GM19238 (cell line): ENCODE data around the gene CENPE.
"Not testable (repeated sequence)": the region's sequence is repeated elsewhere in the genome, so short reads cannot be mapped to it uniquely, and the experiment has no call there.

Source experiments
- DNase-seq: peaks from one replicate; pipeline ENCODE4 v3.0.0; 2011; ENCODE audit warnings: low spot score; ENCODE audit not compliant: insufficient read length

CENPE gene, protein sequence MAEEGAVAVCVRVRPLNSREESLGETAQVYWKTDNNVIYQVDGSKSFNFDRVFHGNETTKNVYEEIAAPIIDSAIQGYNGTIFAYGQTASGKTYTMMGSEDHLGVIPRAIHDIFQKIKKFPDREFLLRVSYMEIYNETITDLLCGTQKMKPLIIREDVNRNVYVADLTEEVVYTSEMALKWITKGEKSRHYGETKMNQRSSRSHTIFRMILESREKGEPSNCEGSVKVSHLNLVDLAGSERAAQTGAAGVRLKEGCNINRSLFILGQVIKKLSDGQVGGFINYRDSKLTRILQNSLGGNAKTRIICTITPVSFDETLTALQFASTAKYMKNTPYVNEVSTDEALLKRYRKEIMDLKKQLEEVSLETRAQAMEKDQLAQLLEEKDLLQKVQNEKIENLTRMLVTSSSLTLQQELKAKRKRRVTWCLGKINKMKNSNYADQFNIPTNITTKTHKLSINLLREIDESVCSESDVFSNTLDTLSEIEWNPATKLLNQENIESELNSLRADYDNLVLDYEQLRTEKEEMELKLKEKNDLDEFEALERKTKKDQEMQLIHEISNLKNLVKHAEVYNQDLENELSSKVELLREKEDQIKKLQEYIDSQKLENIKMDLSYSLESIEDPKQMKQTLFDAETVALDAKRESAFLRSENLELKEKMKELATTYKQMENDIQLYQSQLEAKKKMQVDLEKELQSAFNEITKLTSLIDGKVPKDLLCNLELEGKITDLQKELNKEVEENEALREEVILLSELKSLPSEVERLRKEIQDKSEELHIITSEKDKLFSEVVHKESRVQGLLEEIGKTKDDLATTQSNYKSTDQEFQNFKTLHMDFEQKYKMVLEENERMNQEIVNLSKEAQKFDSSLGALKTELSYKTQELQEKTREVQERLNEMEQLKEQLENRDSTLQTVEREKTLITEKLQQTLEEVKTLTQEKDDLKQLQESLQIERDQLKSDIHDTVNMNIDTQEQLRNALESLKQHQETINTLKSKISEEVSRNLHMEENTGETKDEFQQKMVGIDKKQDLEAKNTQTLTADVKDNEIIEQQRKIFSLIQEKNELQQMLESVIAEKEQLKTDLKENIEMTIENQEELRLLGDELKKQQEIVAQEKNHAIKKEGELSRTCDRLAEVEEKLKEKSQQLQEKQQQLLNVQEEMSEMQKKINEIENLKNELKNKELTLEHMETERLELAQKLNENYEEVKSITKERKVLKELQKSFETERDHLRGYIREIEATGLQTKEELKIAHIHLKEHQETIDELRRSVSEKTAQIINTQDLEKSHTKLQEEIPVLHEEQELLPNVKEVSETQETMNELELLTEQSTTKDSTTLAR (N-terminal part only)

DNA sequence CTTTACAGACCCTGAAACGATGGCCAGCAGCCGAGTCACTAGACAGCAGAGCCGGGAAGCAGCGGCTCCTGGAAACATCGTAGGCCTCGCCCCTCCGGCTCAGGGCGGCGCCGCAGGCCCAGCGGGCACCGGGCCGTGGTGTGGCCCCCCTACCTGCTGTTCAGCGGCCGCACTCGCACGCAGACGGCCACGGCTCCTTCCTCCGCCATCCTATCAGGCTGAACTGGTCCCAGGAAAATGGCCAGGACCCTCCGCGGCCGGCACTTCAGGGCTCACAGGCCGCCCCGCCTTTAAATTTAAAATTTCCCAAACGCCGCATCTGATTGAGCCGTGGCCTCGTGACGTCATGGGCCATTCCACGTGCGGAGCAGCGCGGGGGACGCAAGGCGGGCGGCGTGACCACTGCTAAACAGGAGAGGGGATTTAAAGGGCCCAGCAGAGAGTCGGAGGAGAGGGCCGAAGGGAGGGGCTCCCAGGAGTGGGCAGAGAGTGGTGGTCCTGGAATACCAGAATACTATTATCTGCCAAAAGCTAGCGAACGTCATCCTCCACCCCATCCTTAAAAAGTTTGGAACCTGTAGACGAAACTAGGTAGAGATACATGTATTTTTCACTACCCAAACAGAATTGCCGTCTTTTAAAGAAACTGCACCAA is at the start of gene CENPE:
Gene CENPE, minus strand, starts transcription at position 233 of the 655 bp plus-strand sequence. Its CDS starts 24 bp downstream, at position 209.
- peak; percentile 36 for DNase-seq

DNA sequence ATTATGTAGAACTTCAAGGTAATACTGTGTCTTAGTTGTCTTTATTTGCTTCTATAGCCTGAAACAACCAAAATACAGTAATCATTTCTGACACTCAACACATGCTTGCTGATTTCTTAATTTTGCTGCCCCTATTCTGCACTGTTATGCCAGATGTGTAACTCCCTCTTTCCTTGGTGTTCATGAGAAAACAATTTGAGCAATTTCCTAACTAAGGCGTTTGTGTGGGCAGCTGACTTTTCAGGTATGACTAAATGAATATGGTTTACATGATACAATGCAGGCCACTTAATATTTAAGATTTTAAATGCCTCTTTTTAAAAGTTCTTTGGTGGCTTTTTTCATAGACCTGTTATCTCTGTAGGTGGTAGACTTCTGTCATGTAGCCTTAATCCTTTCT is 46.1 kb upstream of the CENPE start:
- DNase-seq, result no peak

DNA sequence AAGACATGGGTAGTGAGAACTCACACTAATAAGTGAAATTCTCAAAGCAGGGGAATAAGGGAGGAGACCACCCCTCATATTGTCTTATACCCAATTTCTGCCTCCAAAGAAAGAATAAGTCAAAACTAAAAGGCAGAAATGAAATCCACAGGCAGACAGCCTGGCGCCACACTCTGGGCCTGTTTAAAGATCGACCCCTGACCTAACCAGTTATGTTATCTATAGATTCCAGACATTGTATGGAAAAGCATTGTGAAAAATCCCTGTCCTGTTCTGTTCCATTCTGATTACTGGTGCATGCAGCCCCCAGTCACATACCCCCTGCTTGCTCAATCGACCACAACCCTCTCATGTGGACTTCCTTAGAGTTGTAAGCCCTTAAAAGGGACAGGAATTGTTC is 32.8 kb upstream of the CENPE start:
- DNase-seq, result not testable (repeated sequence)

DNA sequence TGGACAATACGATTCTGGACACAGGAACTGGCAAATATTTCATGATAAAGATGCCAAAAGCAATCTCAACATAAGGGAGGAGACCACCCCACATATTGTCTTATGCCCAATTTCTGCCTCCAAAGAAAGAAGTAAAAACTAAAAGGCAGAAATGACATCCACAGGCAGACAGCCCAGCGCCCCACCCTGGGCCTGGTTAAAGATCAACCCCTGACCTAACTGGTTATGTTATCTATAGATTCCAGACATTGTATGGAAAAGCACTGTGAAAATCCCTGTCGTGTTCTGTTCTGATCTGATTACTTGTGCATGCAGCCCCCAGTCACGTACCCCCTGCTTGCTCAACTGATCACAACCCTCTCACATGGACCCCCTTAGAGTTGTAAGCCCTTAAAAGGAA is 25.4 kb upstream of the CENPE start:
- not testable (repeated sequence) for DNase-seq

DNA sequence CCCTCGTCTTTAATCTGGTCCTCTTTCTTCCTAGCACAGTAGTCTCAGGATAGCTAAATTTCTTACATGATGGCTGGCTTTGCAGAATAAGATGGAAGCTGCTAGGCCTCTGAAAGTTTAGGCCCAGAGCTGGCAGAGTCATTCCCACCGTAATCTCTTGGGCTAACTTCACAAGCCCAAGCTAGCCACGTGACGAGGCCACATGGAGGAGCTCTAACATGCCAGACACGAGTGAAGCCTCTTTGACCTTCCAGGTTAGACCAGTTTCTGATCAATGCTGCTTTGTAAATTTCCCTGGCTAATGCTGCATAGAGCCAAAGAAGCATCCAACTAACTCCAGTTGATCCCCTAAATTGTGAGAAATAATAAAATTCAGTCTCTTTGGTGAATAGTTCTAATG is 9.5 kb upstream of the CENPE start:
- DNase-seq, result no peak

DNA sequence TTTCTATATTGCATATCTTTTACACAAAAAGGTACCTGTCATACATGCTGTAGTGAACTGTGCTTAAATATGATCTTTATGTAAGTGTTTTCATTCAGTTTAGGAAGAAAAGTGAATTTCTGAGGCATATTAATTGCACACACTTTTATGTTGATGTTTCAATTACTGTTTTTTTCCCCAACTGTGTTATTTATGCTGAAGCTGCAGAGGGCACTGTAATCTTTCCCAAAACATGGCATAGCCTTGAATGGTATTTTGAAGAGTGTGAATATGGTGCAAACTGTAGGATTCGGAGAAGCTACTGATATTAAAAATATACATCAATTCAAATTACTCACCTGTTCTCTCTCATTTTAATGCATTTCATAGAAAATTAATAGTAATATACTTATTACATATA is 6.0 kb upstream of the CENPE start:
- no peak for DNase-seq

DNA sequence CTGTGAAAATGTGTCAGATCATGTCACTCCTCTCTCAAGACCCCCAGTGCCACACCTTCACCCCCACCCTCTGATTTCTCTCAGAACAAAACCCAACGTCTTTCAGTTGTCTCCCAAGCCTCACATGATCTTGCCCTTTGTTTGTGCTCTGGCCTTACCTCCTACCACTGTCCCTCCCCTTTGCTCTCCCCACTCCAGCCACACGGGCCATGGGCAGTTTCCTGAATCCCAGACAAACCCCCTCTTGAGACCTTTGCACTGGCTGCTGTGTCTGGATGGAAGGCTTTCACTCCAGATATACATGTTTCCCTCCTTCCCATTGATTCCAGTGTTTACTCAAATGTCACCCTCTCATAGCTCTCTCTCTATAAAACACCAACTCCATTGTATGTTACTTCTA is 3.6 kb upstream of the CENPE start:
- no peak for DNase-seq

DNA sequence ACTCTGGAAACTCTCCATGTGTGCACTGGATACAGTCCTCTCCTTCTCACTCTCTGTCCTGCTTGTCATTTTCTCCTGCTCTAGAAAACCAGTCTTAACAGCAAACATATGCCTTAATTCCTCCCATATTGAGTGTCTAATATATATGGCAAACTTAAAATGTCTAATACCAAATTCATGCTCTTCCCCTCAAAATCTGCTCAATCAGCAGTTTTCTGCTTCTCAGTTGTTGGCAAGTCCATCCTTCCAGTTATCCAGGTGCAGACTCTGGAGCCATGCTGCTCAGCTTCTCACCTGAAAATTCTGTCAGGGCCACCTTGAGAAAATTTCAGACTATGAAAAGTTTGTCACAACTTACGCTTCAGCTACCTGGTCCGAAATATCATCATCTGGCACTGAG is 3.1 kb upstream of the CENPE start:
- DNase-seq, result no peak

DNA sequence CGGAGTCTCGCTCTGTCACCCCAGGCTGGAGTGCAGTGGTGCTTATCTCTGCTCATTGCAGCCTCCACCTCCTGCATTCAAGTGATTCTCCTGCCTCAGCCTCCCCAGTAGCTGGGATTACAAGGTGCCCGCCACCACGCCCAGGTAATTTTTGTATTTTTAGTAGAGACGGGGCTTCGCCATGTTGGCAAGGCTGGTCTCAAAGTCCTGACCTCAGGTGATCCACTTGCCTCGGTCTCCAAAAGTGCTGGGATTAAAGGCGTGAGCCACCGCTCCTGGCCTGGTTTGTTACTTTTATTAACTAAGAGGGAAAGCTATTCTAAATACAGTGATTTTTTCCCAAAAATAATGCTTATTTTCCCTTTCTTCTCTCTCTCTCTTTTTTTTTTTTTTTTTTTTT is 866 bp upstream of the CENPE start:
- DNase-seq, result no peak

DNA sequence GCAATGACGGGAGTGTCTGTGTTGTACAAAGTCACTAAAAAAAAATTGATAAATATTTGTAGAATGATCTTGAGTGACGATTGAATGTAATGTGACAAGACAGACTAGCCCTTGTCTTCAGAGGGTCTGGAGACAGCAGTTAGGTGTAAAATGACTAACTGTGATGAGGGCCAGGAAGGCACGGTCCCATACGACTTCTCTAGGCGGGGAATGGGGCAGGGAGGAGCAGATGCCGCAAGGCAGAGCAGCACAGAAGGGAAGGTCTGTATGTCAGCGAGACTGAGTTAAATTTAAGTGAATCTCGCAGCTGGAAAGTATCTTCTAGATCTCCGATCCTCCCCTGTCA is 405 bp downstream of the CENPE start:
- no peak for DNase-seq

DNA sequence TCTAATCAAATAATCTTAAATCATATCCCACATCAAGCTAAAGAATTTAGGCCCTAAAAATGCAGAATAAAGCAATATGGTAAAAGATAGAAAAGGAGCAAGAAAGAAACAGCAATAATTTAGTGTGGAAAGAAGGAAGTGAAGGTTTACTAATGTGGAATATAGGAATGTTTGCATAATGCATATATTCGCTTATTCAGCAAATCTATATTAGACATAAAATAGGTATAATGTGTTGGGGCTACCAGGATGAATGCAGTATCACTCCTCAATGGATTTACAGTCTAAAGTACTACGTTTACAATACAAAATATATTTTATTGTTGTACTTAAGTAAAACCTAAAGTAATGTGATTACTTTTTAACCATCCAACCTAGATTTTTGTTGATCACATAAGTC is 4.7 kb downstream of the CENPE start:
- no peak for DNase-seq

DNA sequence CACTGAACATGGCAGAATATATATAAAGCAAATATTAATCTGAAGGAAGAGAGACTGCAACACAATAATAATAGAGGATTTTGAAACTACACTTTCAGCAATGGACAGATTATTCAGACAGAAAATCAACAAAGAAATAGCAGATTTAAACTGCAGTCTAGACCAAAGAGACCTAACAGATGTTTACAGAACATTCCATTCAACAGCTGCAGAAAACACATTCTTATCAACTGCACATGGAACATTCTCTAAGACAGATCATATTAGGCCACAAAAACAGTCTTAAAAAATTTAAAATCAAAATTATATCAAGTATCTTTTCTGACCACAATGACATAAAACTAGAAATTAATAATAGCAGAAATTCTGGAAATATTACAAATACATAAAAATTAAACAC is 27.1 kb downstream of the CENPE start:
- DNase-seq, result no peak

DNA sequence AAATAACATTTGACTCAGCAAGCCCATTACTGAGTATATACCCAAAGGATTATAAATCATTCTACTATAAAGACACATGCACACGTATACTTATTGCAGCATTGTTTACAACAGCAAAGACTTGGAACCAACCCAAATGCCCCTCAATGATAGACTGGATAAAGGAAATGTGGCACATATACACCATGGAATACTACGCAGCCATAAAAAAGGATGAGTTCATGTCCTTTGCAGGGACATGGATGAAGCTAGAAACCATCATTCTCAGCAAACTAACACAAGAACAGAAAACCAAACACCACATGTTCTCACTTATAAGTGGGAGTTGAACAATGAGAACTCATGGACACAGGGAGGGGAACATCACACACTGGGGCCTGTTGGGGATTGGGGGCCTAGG is 28.4 kb downstream of the CENPE start:
- not testable (repeated sequence) for DNase-seq

DNA sequence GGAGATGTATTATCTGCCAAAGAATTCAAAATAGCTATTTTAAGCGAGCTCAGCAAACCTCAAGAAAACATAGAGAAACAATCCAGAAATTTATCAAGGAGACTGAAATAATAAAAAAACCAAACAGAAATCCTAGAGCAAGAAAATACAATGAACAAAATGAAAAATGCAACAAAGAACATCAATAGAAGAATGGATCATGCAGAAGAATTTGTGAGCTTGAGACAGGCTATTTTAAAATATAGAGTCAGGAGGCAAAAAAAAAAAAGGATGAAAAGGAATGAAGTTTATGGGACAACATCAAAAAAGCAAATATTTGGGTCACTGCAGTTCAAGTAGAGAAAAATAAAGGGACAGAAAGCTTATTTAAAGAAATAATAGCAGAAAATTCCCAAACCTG is 29.1 kb downstream of the CENPE start:
- DNase-seq, result no peak

DNA sequence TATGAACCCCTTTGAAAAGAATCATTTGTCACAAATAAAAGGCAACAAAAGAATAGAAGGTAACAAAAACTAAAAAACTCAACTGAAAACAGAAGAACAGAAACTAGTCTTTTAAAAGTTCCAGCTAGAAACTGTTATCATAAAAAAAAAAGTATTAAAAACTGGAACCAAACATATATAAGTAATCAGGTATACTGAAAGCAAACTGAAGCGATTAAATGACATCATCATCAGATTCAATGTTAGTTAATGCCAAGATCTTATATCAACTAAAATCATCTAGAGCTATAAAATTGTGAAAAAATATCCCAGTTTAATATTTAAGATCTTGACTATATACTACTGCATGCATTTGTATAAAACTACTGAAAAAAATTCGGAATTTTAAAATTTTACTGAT is 36.0 kb downstream of the CENPE start:
- DNase-seq, result no peak

DNA sequence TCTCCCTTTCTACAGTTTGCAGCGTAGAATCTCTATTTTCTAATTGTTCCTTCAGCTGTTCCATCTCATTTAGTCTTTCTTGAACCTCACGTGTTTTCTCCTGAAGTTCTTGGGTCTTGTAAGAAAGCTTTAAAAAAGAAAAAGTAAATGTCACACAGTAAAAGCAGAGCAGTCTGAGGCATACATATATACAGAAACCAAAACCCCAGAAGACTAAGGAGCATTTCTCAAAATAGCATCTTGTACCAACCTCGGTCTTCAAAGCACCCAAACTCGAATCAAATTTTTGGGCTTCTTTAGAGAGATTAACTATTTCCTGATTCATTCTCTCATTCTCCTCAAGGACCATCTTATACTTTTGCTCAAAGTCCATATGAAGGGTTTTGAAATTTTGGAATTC is 39.4 kb downstream of the CENPE start:
- no peak for DNase-seq

DNA sequence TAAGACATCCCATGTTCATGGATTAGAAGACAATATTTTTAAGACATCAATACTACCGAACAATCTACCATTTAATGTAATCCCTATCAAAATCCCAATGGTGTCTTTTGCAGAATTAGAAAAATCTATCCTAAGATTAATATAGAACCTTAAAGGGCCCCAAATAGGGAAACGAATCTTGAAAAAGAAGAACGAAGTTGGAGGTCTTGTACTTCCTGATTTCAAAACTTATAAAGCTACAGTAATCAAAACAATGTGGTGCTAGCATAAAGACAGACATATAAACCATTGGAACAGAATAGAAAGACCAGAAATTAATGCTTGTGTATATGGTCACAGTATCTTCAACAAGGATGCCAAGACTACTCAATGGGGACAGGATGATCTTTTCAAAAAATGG is 42.0 kb downstream of the CENPE start:
- DNase-seq, result no peak

DNA sequence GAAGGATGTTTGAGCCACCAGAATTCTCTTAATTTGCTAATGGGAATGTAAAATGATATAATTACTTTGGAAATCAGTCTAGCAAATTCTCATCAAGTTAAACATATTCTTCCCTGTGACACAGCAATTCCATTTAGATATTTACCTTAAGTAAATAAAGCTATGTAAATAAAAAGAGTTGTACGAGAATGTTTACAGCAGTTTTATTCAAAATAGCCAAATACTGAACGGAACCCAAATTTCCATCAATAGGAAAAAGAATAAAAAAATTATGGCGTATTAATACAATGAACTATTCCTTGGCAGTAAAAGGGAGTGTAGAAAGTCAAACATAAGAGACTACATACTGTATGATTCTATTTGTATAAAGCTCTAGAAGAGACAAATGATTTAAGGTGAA is 45.8 kb downstream of the CENPE start:
- no peak for DNase-seq

DNA sequence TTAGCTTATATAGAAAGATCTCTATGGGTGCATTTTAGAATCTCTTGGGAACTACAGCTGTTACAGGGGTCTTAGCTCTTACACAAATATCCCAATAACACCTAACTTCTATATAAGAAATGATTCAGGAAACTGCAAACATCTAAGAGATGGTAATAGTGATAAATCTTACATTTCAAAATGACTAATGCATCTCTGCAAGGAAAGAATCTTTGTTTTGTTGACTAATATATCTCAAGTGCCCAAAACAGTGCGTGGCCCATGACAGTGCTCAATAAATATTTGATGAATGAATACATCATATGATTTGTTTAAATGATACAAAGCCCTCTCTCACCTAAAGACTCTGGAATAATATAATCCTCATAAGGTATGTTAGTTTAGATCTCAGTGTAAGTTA is 47.5 kb downstream of the CENPE start:
- DNase-seq, result no peak

DNA sequence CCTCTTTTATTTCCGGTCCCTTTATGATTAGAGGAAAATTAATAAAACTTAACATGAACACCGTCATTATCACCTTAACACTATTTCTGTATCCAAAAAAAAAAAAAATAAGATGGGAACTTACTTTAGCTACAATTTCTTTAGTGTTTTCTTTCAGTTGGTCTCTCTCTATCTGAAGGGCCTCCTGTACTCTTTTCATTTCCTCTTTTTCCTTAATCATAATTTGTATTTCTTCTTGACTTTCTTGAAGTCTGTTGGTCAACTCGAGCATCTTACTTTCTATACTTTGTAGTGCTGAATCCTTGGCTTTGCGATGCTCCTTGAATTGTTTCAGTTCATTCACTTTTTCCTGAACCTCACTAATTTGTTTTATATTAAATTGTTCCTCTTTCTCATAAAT is 53.2 kb downstream of the CENPE start:
- no peak for DNase-seq

DNA sequence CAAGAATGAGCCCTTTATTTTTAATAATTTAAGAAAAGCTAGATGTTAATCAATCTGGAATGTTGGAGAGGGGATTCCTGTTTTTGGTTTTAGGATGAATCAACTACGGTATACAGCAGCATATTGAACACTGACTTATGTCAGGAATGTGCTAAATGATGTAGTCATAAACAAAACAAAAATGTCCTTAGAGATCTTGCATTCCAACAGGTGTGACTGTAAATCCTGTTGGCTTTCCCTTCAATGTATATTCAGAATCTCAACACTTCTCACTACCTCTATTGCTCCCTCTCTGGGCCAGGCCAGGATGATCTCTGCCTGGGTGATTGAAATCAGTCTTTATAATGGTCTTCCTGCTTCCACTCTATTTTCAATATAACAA is 60.7 kb downstream of the CENPE start:
- DNase-seq, result no peak
